GM21717 (cell line): Measurements from ENCODE around the gene PDCL3.

Experiments used
- ATAC-seq: cut with Tn5 transposase; IDR thresholded peaks from one replicate; pipeline ENCODE4 v1.9.1; 2021; ENCODE audit warnings: mild to moderate bottlenecking, moderate library complexity; ENCODE audit not compliant: unreplicated experiment

The PDCL3 gene

DNA sequence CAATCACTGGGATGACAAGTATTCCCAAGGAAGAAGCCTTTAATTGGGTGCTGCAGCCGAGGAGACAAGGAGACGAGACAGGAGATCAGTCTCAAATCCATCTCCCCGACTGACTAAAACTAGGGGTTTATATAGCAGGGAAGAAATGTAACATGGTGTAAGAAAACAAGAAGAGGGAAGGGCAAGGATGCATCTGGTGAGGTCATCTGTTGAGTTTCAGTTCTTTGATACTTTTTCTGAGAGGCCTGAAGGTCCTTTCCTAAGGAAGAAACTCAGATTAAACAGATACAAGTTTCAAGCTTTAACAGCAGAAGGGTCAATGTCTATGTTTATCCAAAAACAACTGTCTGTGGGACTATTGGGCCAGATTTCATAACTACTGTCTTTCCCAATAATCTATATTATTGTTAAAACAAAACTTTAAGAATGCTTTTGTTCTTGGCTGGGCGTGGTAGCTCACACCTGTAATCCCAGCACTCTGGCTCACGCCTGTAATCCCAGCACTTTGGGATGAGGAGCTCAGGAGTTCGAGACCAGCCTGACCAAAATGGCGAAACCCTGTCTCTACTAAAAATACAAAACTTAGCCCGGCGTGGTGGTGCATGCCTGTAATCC is 2.5 kb upstream of the PDCL3 start:
- no peak for ATAC-seq

DNA sequence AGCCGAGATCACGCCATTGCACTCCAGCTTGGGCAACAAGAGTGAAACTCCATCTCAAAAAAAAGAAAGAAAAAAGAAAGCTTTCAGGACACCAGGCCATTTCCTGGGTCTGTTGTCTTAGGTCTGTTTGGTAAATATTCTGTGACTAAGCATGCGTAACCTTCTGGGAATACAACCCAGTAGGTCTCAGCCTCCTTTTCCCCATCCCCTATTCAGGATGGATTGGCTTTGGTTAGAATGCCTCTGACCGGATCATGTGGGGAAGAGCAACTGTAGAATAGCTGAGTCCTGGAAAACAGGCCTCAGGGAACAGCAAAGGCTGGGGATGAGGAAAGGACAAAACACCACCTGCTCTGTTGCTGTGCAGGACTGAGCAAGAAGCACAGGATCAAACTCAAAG is 1.6 kb upstream of the PDCL3 start:
- ATAC-seq, result no peak

DNA sequence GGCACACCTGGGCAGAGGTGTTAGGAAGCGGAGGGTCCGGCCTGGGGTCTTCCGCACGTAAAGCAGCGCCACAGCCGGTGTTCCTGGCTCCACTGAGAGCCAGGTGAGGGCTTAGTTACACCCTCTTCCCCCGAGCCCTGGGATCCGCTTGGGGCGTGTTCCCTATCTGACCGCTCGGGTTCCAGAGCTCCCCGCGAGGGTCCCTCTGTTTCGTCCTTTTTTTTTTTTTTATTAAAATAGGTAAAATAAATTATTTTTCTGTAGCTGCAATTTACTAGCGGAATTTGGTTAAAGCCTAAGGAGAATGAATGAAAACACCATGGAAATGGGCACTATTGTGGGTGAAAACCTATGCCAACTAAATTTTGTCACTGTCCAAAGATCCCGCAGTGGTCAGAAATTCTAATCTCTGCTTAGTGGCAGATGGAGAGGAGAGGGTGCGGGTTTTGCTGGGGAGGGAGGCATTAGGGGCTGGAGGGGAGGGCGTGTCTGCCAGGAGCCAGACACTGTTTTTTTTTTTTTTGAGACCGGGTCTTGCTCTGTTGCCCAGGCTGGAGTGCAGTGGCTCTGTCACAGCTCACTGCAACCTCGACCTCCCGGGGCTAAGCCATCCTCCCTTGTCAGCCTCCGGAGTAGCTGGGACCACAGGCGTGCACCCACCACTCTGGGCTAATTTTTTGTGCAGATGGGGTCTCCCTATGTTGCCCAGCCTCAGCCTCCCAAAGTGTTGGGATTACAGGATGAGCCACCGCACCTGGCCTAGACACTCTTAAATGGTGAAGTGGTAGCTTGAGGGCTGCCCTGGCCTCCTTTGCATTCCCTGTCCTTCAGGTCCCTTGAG is 834 bp downstream of the PDCL3 start:
- peak; percentile 14 for ATAC-seq

DNA sequence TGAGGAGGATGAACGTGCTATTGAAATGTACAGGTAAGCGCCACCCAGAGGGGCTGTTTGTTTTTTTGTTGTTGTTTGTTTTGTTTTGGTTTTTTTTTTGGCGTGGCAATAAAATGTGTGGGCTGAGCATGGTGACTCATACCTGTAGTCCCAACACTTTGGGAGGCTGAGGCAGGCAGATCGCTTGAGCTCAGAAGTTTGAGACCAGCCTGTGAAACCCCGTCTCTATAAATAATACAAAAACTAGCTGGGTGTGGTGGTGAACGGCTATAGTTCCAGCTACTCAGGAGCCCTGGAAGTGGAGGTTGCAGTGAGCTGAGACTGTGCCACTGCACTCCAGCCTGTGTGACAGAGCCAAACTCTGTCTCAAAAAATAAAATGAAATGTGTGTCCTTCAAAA is 6.2 kb downstream of the PDCL3 start:
- no peak for ATAC-seq

DNA sequence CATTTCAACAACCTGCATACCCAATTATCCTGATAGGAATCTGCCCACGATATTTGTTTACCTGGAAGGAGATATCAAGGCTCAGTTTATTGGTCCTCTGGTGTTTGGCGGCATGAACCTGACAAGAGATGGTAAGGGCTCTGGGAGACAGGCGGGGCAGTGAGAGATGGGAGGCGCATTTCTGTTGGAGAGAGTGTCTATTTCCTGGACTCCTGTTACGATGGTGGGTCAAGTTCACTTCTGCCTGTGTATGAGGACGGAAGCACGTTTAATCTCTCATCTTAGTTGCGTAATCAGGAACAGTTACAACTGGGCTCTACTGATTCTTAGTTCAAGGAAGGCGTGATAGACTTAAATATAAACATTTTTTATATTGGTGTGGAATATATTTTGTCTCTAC is 8.9 kb downstream of the PDCL3 start:
- ATAC-seq, result no peak

DNA sequence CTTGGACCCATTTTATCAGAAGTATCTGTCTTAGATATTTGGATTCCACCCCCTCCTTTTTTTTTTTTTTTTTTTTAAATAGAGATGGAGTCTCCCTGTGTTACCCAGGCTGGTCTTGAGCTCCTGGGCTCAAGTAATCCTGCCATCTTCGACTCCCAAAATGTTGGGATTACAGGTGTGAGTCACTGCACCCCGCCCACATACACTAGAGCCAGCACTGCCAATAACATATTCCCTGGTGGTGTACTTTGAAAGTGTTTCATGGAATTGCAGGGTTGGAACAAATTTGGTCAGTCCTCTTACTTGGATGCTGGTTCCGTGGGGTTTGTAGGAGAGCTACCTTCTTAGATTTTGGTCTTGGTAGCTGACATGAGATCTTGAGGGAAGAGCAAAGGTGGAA is 15.0 kb downstream of the PDCL3 start:
- no peak for ATAC-seq

DNA sequence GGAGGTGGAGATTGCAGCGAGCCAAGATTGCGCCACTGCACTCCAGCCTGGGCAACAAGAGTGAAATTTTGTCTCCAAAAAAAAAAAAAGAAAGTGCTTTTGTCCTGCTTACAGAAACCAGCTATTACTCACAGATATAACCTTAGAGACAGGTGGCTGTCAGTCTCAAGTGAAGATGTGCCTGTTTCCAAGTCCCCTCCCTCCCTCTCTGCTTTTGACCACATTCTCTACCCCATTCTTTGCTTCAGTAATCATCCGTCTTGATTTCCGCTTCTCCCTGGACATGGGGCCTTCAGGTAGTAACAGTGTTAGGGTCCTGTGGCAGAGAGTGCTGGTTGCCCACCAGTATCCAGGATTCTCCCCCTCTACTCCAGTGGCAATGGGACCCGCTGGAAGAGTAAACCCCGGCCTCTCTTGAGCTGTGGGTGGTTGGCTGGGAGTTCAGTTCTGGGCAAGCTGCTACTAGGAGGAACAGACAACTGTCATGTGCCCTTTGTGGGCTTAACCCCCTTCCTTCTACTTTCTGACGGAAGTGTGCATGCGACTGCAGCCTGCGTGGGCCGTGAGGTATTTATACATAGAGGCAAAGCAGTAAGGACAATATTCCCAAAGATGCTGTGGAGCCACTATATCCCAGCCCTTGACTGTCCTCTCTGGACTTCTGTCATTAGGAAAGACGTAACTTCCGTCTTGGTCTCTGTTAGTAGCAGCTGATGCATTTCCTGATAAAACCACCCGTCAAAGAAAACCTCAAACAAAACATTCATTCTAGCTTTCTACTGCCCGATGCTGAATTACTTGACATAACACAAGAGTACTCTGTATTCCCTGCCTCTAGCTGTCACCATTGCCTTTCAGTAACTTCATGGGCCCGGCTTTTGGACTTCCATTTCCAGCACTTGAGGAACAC is 17.8 kb downstream of the PDCL3 start:
- peak; percentile 64 for ATAC-seq

DNA sequence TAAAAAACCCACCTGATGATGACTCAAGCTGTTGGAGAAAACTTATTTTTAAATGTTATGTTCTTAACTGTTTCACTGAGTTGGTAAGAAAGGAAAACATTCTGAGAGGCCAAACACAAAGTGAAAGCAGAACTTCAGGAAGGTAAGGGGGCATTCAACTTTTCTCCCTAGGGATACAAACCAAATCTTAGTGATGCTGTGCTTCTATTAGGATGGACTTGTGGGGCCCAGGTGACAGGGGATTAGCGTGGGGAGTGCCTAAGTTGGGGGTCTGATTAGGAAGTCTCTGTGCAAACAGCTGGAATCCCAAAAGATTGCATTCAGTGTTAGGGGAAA is 18.5 kb downstream of the PDCL3 start:
- peak; percentile 18 for ATAC-seq

DNA sequence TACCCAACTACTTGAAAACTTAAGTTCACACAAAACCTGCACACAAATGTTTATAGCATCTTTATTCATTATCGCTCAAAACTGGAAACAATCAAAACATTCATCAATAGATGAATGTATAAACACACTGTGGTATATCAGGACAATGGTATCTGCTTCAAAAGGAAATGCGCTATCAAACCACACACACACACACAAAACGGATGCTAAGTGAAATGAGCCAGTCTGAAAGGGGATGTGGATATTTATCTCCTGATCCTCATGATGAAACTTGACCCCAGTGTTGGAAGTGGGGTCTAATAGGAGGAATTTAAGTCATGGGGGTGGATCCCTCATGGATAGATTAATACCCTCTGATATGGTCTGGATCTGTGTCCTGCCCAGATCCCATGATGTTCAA is 22.0 kb downstream of the PDCL3 start:
- no peak for ATAC-seq

DNA sequence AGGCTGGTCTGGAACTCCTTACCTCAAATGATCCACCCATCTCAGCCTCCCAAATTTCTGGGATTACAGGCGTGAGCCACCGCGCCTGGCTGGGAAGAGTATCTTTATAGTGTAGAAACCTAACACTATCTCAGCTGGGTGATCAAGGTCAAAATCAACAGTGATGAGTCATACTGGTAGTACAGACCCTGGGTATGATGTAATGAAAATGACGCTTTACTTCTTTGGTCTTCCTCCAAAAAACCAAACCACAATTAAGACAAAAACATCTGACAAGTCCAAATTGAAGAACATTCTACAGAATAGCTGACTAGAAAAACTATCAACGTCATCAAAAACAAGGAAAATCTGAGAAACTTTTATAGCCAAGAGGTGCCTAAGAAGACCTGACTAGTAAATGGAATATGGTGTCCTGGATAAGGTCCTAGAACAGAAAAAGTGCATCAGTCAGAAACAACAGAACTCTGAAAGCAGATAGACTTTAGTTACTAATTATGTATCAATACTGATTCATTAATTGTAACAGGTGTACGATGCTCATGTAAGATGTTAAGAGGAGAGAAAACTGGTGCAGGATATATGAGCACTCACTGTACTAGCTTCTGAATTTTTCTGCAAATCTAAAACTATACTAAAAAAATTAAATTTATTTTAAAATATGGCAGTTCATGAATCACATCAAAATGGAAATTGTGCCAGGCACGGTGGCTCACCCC is 25.4 kb downstream of the PDCL3 start:
- ATAC-seq, result no peak

DNA sequence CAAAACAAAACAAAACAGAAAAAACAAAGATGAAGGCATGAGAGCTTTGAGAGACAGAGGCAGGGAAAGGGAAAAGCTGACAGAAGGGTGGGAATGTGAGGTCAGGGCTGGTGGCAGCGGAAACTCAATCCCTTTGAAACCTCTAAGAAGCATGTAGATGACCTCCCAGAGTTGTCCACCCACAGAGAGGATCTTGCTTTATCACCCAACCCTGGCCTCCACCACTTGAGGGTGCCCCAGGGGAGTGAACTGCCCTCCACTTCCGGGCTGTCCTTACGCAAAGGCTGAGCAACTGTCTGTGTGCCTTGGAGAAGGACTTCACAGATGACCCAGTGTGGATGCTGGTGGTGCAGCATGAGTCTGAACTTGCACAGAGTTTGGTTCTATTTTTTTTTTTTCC is 26.7 kb downstream of the PDCL3 start:
- no peak for ATAC-seq

DNA sequence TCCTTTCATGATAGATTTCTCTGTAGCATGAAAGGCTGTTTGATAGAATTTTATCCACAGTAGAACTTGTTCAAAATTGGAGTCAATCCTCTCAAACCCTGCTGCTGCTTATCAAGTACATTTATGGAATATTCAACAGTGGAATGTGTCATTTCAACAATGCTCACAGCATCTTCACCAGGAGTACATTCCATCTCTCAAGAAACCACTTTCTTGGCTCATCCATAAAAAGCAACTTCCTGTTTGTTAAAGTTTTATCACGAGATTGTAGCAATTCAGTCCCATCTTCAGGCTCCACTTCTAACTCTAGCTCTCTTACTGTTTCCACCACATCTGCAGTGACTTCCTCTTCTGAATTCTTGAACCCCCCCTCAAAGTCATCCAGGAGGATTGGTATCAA is 29.4 kb downstream of the PDCL3 start:
- ATAC-seq, result no peak

DNA sequence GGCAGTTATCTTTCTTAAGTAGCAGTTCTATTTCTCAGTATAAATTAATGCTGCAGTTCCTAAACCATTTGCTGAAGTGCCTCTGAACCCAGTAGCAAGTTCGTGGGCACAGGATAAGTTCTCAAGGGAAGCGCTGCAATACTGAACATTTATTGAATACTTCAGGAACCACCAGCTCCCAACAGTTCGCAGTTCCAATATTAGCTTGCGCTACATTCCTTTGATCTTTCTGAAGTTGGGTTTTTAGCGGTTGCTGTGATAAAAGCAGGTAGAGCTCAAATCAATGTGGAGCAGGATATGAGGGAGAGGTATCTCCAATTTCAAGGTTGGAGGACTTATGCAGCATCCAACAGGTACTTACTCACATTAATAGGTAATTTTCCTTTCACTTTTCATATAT is 33.7 kb downstream of the PDCL3 start:
- no peak for ATAC-seq

DNA sequence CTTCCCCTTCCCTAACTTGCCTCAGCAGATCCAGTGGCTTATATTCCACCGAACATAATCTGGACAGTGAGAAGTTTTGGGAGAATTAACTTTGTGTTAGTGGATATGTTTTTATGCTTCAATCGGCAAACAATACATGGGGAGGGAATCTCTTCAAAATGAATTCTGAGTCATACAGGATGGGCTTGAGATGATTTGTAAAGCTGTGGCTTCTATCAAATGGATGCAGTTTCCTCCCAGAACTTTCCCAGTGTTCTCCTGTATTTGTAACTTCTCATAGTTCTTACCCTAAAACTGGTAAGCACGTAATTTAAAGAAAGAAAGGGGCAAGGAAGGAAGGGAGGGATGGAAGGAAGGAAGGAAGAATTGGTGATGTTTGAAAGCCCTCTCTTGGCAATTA is 36.8 kb downstream of the PDCL3 start:
- no peak for ATAC-seq

DNA sequence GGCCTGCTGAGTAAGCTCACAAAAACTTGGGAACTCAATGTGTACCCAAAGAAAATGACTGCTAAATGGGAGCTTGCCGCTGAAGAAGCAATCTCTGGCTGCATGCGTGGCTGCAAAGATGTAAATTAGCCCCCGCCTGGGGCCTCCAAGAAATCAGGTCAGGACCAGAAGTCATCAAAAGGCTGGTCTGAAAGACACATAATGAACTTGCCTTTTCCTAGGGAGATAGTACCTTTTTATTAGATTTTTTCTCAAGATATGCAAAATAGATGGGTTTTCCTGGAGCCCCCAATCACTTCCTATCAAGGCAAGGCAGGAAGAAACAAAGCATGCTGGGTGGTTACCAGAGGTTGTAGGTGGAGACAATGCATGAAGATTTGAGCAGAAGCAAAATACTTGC is 38.9 kb downstream of the PDCL3 start:
- no peak for ATAC-seq

DNA sequence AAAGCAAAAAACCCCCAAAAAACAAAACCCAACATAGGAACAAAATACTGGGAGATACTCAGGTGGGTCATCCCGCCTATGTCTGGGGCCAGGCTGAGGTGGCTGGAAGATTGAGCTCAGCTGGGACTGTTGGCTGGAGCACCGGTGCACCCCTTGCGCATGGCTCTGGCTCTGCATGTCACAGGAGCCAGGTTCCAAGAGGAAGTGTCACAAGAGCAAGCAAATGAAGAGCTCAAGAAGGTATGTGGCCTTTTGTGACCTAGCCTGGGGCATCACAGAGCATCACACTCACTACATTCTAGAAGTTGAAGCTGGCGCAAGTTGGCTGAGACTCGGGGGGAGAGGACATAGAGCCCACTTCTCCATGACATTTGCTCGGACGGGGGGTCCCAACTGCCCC is 40.6 kb downstream of the PDCL3 start:
- no peak for ATAC-seq

DNA sequence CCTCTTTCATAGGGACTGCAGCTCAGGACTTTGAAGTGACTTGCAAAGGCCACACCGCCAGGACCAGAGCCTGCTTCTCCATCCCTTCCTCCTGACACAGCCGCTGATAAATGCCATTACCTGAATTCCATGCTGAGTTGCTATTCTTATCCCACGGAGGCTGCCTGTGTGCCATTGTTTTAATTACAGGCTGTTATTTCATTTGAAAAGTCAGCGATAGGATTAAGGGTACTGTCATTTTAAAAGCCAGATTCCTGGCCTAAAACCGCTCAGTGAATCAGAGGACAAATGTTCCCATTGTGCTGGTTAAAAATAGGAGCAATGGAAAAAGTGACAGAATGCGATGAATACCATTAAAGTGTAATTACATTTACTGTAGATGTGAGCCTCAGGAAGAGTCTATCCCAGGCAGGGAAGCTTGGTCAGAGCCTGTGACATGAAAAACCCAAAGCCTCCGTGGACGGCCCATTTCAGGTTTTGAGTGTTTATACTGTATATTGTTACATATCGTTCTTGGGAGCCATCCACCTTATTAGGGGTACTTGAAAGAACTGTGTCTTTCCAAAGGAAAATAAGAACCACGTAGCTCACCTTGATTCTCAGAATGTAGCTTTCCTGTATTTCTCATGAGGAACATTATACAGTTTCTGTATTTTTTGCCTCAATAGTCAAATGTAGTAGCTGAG is 41.3 kb downstream of the PDCL3 start:
- ATAC-seq, result no peak

DNA sequence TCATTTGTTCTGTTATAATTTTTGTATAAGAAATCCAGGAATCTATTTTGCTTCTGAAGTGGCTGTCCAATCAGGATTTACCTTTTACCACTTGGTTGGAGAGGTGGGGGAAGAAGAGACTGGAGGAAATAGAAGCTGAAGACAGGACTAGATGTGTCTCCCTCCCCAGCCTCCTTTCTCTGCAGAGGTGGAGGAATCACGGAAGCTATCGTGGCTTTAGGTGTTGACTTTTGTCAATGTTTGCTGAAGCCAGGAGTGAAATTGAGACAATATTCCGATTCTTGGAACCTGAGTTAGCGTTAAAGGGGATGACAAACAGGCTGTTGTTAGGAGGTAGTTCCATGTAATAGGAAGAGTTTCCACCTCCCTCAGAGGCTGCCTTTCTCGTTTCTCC is 43.5 kb downstream of the PDCL3 start:
- no peak for ATAC-seq

DNA sequence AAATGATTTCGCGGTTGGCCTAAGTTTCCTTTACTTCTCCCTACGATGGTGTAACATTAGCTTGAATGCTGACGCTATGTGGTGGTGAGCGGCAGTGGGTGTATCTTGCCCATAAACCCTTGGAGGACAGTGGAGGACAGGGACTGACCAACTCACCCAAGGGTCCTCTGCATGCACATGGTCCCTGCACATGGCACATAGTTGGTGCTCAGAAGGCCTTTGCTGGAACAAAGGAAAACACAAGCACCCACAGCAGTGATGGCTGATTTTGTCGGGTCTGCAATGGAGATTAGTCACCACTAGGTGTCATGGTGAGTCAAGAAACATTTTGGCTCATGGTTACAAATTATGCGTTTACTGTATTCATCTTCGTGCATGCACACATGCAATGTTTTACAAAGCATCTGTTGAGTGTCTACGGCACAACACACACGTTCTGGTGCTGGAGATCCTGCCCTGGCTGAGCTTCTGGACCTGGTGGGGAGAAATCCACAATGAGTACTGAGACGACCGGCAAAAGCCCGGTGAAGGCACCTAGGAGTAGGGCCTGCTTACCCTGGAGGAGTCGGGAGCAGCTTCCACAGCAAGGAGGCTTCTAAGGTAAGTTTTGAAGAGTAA is 44.0 kb downstream of the PDCL3 start:
- ATAC-seq, result no peak

DNA sequence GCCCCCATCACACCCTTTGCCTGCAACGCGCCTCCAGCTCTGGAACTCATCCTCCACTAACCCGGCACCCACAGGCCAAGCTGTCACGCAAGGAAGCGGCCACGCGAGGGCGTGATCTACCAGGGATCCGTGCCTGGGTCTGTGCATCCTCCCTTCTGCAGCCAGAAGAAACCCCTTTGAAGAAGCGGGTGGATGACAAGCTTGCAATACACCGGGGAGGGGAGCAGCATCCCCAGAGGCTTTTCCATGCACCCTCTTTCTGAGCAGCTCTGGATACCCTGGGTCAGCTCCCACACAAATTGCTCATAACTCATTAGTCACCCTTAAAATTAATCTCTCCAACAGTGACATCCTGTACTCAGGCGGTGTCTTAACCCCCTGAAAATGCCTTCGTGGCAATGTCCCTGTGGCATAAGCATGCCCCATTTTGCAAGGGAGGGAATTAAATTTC is 47.6 kb downstream of the PDCL3 start:
- ATAC-seq, result no peak
